SU-DHL-6 (cell line): ENCODE measurements around the gene FAM171A2.

Source experiments
- CTCF ChIP-seq: fragments of 200-600 bp; sonication (generic); IDR thresholded peaks from one replicate; pipeline ENCODE4 v1.5.1; 2017; ENCODE audit warnings: antibody characterized with exemption, mild to moderate bottlenecking, low read length, moderate library complexity; ENCODE audit not compliant: insufficient read depth, poor library complexity, severe bottlenecking
- EZH2phosphoT487 ChIP-seq: fragments of 200-600 bp; sonication (generic), shearing (Covaris generic); conservative IDR thresholded peaks from 2 replicates; pipeline ENCODE4 v1.6.1; 2018; ENCODE audit warnings: mild to moderate bottlenecking, antibody characterized with exemption, low read length, moderate library complexity, mixed read lengths

- TF ChIP-seq CTCF: no peak
- no peak for TF ChIP-seq EZH2phosphoT487
Observed at GRCh38 chr17:44397479-44398440, 34.1 kb upstream of the FAM171A2 start.
